OCI-LY1 (cell line): ENCODE results near the gene TBX1.

Source experiments
- EZH2 ChIP-seq: fragments of 200-600 bp; sonication (generic), shearing (Covaris generic); IDR thresholded peaks from 2 replicates; pipeline ENCODE4 v1.8.0; 2017; ENCODE audit warnings: borderline replicate concordance, mixed run types, mild to moderate bottlenecking, antibody characterized with exemption, low read length, moderate library complexity, mixed read lengths
- TF ChIP-seq, protein P1 (sequence below): fragments of 200-600 bp; sonication (generic), shearing (Covaris generic); IDR thresholded peaks from 2 replicates; pipeline ENCODE4 v1.5.1; 2017; ENCODE audit warnings: mild to moderate bottlenecking, antibody characterized with exemption, low read length, moderate library complexity, mixed read lengths

- TF ChIP-seq, protein P1, sequence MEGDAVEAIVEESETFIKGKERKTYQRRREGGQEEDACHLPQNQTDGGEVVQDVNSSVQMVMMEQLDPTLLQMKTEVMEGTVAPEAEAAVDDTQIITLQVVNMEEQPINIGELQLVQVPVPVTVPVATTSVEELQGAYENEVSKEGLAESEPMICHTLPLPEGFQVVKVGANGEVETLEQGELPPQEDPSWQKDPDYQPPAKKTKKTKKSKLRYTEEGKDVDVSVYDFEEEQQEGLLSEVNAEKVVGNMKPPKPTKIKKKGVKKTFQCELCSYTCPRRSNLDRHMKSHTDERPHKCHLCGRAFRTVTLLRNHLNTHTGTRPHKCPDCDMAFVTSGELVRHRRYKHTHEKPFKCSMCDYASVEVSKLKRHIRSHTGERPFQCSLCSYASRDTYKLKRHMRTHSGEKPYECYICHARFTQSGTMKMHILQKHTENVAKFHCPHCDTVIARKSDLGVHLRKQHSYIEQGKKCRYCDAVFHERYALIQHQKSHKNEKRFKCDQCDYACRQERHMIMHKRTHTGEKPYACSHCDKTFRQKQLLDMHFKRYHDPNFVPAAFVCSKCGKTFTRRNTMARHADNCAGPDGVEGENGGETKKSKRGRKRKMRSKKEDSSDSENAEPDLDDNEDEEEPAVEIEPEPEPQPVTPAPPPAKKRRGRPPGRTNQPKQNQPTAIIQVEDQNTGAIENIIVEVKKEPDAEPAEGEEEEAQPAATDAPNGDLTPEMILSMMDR, result no peak
- TF ChIP-seq EZH2, result no peak
These were observed 13.0 kb upstream of the TBX1 start for GRCh38 chr22:19747551-19747950.
